ENCODE data around the gene CMTM3. TPM values are rescaled to one million over a fixed set of nuclear protein-coding genes. Genes with fewer than 3 reads are reported as not detected.
"Not testable (repeated sequence)": the region's sequence is repeated elsewhere in the genome, so short reads cannot be mapped to it uniquely, and the experiment has no call there.

CMTM3 gene
- total RNA-seq, 2 experiments from 2014 or later, result 46.3 to 49.3 TPM

GRCh38 chr16:66622863-66623262 lies 18.4 kb downstream of the CMTM3 start:
- no peaks in the 10 kb centered on the region for H3K27me3 ChIP-seq (ENCODE audit: control insufficient read depth in 1 of 2, insufficient read depth in 2 of 2, low read length in 2 of 2)
- no peak overlapping the region for H3K27ac ChIP-seq (ENCODE audit: low read depth in 1 of 2, low read length in 2 of 2)
- Mint-ChIP-seq H3K36me3 (ENCODE audit: low read depth) (no peaks in the 10 kb centered on the region), H3K4me1 (ENCODE audit: low read depth) (no peaks in the 10 kb centered on the region), H3K27ac (no peak overlapping the region), H3K9me3 (no peaks in the 10 kb centered on the region), H3K27me3 (no peaks in the 10 kb centered on the region), H3K4me3 (no peak overlapping the region)
- ChIA-PET POLR2A (no interaction called here), CTCF (no interaction called here)
- H3K9me3 ChIP-seq (ENCODE audit: control insufficient read depth in 1 of 2, insufficient read depth in 1 of 2, low read length in 2 of 2), result no peaks in the 10 kb centered on the region
- DNase-seq (no peak), ATAC-seq (ENCODE audit: poor library complexity) (no peak)
- no peaks in the 10 kb centered on the region for H3K36me3 ChIP-seq (ENCODE audit: insufficient read depth, low read length)
- TF ChIP-seq, protein P1, sequence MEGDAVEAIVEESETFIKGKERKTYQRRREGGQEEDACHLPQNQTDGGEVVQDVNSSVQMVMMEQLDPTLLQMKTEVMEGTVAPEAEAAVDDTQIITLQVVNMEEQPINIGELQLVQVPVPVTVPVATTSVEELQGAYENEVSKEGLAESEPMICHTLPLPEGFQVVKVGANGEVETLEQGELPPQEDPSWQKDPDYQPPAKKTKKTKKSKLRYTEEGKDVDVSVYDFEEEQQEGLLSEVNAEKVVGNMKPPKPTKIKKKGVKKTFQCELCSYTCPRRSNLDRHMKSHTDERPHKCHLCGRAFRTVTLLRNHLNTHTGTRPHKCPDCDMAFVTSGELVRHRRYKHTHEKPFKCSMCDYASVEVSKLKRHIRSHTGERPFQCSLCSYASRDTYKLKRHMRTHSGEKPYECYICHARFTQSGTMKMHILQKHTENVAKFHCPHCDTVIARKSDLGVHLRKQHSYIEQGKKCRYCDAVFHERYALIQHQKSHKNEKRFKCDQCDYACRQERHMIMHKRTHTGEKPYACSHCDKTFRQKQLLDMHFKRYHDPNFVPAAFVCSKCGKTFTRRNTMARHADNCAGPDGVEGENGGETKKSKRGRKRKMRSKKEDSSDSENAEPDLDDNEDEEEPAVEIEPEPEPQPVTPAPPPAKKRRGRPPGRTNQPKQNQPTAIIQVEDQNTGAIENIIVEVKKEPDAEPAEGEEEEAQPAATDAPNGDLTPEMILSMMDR (IDR thresholded peaks at IDR 0.05), result no peak
- no peak overlapping the region for H3K4me3 ChIP-seq (ENCODE audit: low read length)
- intact Hi-C loops (cut with DNase I, micrococcal nuclease), result no loop called here
- no peaks in the 10 kb centered on the region for H3K4me1 ChIP-seq (ENCODE audit: insufficient read depth, low read length)

DNA sequence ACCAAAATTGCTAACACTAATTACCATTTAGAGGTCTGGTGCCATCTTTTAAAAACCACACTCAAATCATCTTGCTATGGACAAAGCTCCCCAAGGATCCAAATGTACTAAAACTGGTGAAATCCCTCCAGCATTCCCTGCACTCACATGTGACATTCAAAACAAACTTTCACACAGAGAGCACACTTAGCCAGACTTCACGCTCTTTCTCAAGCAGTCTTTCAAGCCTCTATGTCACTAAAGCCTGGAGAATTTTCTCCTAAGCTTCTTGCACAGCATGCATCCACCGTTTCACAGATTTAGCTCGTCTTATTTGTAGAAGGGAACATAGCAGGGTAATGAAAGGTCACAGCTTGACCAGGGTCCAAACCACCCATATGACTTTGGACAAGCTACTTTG lies 19.3 kb downstream of the CMTM3 start:
- TF ChIP-seq, protein P1 (IDR thresholded peaks at IDR 0.05), result no peak
- Histone ChIP-seq H3K27ac (ENCODE audit: low read depth in 1 of 2, low read length in 2 of 2) (no peak overlapping the region), H3K9me3 (ENCODE audit: control insufficient read depth in 1 of 2, insufficient read depth in 1 of 2, low read length in 2 of 2) (no peaks in the 10 kb centered on the region), H3K4me1 (ENCODE audit: insufficient read depth, low read length) (no peaks in the 10 kb centered on the region), H3K36me3 (ENCODE audit: insufficient read depth, low read length) (no peaks in the 10 kb centered on the region), H3K4me3 (ENCODE audit: low read length) (no peak overlapping the region), H3K27me3 (ENCODE audit: control insufficient read depth in 1 of 2, insufficient read depth in 2 of 2, low read length in 2 of 2) (no peaks in the 10 kb centered on the region)
- Mint-ChIP-seq H3K4me1 (ENCODE audit: low read depth) (no peaks in the 10 kb centered on the region), H3K27me3 (no peaks in the 10 kb centered on the region), H3K36me3 (ENCODE audit: low read depth) (no peaks in the 10 kb centered on the region), H3K4me3 (no peak overlapping the region), H3K9me3 (no peaks in the 10 kb centered on the region), H3K27ac (no peak overlapping the region)
- DNase-seq (no peak), ATAC-seq (ENCODE audit: poor library complexity) (no peak)
- intact Hi-C loops (cut with DNase I, micrococcal nuclease), result no loop called here
- ChIA-PET CTCF (no interaction called here), POLR2A (no interaction called here)

- H3K27ac Mint-ChIP-seq; DNase-seq; H3K9me3 ChIP-seq (ENCODE audit: control insufficient read depth in 1 of 2, insufficient read depth in 1 of 2, low read length in 2 of 2); POLR2A ChIA-PET; H3K36me3 Mint-ChIP-seq (ENCODE audit: low read depth); H3K4me3 Mint-ChIP-seq; H3K4me3 ChIP-seq (ENCODE audit: low read length); H3K36me3 ChIP-seq (ENCODE audit: insufficient read depth, low read length); H3K4me1 Mint-ChIP-seq (ENCODE audit: low read depth); intact Hi-C loops (cut with DNase I, micrococcal nuclease); ATAC-seq (ENCODE audit: poor library complexity); H3K4me1 ChIP-seq (ENCODE audit: insufficient read depth, low read length); H3K9me3 Mint-ChIP-seq; H3K27me3 Mint-ChIP-seq; H3K27ac ChIP-seq (ENCODE audit: low read depth in 1 of 2, low read length in 2 of 2); CTCF ChIA-PET; H3K27me3 ChIP-seq (ENCODE audit: control insufficient read depth in 1 of 2, insufficient read depth in 2 of 2, low read length in 2 of 2): not testable (repeated sequence)
Observed at GRCh38 chr16:66627611-66628378, 23.3 kb downstream of the CMTM3 start.

DNA sequence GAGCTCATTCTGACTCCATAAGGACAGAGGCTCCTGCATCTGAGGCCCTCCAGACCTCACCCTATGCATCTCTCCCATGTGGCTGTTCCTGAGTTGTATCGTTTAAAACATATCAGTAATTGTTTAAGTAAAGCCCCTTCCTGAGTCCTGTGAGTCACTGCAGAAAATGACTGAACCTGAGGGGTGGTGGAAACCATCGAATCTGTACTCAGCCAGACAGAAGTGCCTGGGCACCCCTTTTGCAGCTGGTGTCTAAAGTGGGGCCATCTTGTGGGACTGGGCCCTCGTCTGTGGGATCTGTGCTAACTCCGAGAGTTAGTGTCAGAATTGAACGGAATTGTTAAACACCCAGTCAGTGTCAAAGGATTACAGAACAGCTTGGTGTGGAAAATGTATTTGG lies 25.4 kb downstream of the CMTM3 start:
- no peaks in the 10 kb centered on the region for H3K4me1 Mint-ChIP-seq (ENCODE audit: low read depth)
- H3K4me3 ChIP-seq (ENCODE audit: low read length), result no peak overlapping the region
- no peak overlapping the region for H3K27ac ChIP-seq (ENCODE audit: low read depth in 1 of 2, low read length in 2 of 2)
- H3K9me3 Mint-ChIP-seq, result no peaks in the 10 kb centered on the region
- no peak for DNase-seq
- no peak overlapping the region for H3K27ac Mint-ChIP-seq
- ChIA-PET CTCF (no interaction called here), POLR2A (interaction anchor here (1.2 kb wide), 1 partner anchor 19 kb away, joined by 3 read pairs; no protein-coding TSS in a partner anchor)
- ATAC-seq (ENCODE audit: poor library complexity), result no peak
- H3K4me1 ChIP-seq (ENCODE audit: insufficient read depth, low read length), result no peaks in the 10 kb centered on the region
- H3K36me3 ChIP-seq (ENCODE audit: insufficient read depth, low read length), result no peaks in the 10 kb centered on the region
- H3K27me3 Mint-ChIP-seq, result no peaks in the 10 kb centered on the region
- H3K4me3 Mint-ChIP-seq, result no peak overlapping the region
- intact Hi-C loops (cut with DNase I, micrococcal nuclease), result no loop called here
- H3K36me3 Mint-ChIP-seq (ENCODE audit: low read depth), result no peaks in the 10 kb centered on the region
- no peaks in the 10 kb centered on the region for H3K9me3 ChIP-seq (ENCODE audit: control insufficient read depth in 1 of 2, insufficient read depth in 1 of 2, low read length in 2 of 2)
- TF ChIP-seq, protein P1 (IDR thresholded peaks at IDR 0.05), result no peak
- H3K27me3 ChIP-seq (ENCODE audit: control insufficient read depth in 1 of 2, insufficient read depth in 2 of 2, low read length in 2 of 2), result no peaks in the 10 kb centered on the region

DNA sequence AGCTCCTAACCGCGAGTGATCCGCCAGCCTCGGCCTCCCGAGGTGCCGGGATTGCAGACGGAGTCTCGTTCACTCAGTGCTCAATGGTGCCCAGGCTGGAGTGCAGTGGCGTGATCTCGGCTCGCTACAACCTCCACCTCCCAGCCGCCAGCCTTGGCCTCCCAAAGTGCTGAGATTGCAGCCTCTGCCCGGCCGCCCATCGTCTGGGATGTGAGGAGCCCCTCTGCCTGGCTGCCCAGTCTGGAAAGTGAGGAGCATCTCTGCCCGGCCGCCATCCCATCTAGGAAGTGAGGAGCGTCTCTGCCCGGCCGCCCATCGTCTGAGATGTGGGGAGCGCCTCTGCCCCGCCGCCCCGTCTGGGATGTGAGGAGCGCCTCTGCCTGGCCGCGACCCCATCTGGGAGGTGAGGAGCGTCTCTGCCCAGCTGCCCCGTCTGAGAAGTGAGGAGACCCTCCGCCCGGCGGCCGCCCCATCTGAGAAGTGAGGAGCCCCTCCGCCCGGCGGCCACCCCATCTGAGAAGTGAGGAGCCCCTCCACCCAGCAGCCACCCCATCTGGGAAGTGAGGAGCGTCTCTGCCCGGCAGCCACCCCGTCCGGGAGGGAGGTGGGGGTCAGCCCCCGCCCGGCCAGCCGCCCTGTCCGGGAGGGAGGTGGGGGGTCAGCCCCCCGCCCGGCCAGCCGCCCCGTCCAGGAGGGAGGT lies 26.2 kb downstream of the CMTM3 start:
- H3K27me3 Mint-ChIP-seq; H3K4me3 ChIP-seq (ENCODE audit: low read length); H3K36me3 ChIP-seq (ENCODE audit: insufficient read depth, low read length); H3K27ac ChIP-seq (ENCODE audit: low read depth in 1 of 2, low read length in 2 of 2); H3K4me3 Mint-ChIP-seq; H3K9me3 ChIP-seq (ENCODE audit: control insufficient read depth in 1 of 2, insufficient read depth in 1 of 2, low read length in 2 of 2); H3K4me1 Mint-ChIP-seq (ENCODE audit: low read depth); H3K27me3 ChIP-seq (ENCODE audit: control insufficient read depth in 1 of 2, insufficient read depth in 2 of 2, low read length in 2 of 2); H3K9me3 Mint-ChIP-seq; ATAC-seq (ENCODE audit: poor library complexity); POLR2A ChIA-PET; H3K4me1 ChIP-seq (ENCODE audit: insufficient read depth, low read length); DNase-seq; intact Hi-C loops (cut with DNase I, micrococcal nuclease); H3K36me3 Mint-ChIP-seq (ENCODE audit: low read depth); H3K27ac Mint-ChIP-seq; CTCF ChIA-PET: not testable (repeated sequence)
